Measurements from ENCODE around the gene DPP7.

DNA sequence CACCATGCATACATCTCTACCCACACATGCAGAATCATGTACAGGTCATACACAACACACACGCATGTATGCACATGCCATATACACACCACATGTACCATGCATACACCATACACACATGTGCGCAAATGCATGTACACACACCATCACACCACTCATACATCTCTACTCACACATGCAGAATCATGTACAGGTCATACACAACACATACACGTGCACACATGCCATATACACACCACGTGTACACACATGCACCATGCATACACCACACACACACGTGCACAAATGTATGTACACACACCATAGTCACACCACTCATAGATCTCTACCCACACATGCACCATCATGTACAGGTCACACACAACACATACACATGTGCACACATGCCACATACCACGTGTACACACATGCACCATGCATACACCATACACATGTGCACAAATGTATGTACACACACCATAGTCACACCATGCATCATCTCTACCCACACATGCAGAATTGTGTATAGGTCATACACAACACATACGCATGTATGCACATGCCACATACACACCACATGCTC, 38.4 kb upstream of the DPP7 start:
- no peak for TF ChIP-seq RAD21 (IDR thresholded peaks at IDR 0.05; ENCODE audit: insufficient read depth, low read depth, low read length)
- TF ChIP-seq TCF12 (IDR thresholded peaks at IDR 0.05; ENCODE audit: low read depth, low read length) = no peak
- TF ChIP-seq ZNF24 (IDR thresholded peaks at IDR 0.05) = no peak
- TF ChIP-seq, protein P1, sequence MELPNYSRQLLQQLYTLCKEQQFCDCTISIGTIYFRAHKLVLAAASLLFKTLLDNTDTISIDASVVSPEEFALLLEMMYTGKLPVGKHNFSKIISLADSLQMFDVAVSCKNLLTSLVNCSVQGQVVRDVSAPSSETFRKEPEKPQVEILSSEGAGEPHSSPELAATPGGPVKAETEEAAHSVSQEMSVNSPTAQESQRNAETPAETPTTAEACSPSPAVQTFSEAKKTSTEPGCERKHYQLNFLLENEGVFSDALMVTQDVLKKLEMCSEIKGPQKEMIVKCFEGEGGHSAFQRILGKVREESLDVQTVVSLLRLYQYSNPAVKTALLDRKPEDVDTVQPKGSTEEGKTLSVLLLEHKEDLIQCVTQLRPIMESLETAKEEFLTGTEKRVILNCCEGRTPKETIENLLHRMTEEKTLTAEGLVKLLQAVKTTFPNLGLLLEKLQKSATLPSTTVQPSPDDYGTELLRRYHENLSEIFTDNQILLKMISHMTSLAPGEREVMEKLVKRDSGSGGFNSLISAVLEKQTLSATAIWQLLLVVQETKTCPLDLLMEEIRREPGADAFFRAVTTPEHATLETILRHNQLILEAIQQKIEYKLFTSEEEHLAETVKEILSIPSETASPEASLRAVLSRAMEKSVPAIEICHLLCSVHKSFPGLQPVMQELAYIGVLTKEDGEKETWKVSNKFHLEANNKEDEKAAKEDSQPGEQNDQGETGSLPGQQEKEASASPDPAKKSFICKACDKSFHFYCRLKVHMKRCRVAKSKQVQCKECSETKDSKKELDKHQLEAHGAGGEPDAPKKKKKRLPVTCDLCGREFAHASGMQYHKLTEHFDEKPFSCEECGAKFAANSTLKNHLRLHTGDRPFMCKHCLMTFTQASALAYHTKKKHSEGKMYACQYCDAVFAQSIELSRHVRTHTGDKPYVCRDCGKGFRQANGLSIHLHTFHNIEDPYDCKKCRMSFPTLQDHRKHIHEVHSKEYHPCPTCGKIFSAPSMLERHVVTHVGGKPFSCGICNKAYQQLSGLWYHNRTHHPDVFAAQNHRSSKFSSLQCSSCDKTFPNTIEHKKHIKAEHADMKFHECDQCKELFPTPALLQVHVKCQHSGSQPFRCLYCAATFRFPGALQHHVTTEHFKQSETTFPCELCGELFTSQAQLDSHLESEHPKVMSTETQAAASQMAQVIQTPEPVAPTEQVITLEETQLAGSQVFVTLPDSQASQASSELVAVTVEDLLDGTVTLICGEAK (IDR thresholded peaks at IDR 0.05; ENCODE audit: borderline replicate concordance) = no peak
- TF ChIP-seq CHD1 (IDR thresholded peaks at IDR 0.05; ENCODE audit: low read depth, low read length) = no peak
- no peak for TF ChIP-seq E2F8 (IDR thresholded peaks at IDR 0.05; ENCODE audit: low read depth, partially characterized antibody)
- no peak for TF ChIP-seq E2F4 (IDR thresholded peaks at IDR 0.05; ENCODE audit: low read depth, low read length)
- TF ChIP-seq REST (IDR thresholded peaks at IDR 0.05; ENCODE audit: low read depth, low read length) = no peak
- TF ChIP-seq MXI1 (IDR thresholded peaks at IDR 0.05; ENCODE audit: low read depth, low read length) = no peak
